Uterus (tissue), 4 donors: ENCODE measurements around the gene NR6A1. TPM values are rescaled to one million over a fixed set of nuclear protein-coding genes. Genes with fewer than 3 reads are reported as not detected.

Source experiments
- DNase-seq, 2 donors: peaks; one replicate each; pipeline ENCODE4 v3.0.0-alpha.2; 2019 to 2020
- H3K27ac ChIP-seq, 2 donors: fragments of 200-600 bp; sonication (generic); 1 replicate in 1 of 2; 2 replicates in 1 of 2; pipeline ENCODE4 v1.5.1; 2016 to 2018
- H3K27me3 ChIP-seq, 2 donors: fragments of 200-600 bp; sonication (generic); one replicate each; pipeline ENCODE4 v1.5.1; 2018 to 2019; ENCODE audit warnings: control low read depth in 1 of 2
- H3K36me3 ChIP-seq, 2 donors: fragments of 200-600 bp; sonication (generic); one replicate each; pipeline ENCODE4 v1.5.1; 2019; ENCODE audit warnings: control low read depth in 1 of 2
- H3K4me1 ChIP-seq, 2 donors: fragments of 200-600 bp; sonication (generic); one replicate each; pipeline ENCODE4 v1.5.1; 2018 to 2019; ENCODE audit warnings: control low read depth in 1 of 2
- H3K4me3 ChIP-seq, 2 donors: fragments of 200-600 bp; sonication (generic); 1 replicate in 1 of 2; 2 replicates in 1 of 2; pipeline ENCODE4 v1.5.1; 2018 to 2019; ENCODE audit warnings: mild to moderate bottlenecking in 1 of 2
- H3K9me3 ChIP-seq, 2 donors: fragments of 200-600 bp; sonication (generic); one replicate each; pipeline ENCODE4 v1.5.1; 2019; ENCODE audit warnings: control low read depth in 1 of 2
- POLR2A ChIP-seq, 2 donors: fragments of 450-650 bp; IDR thresholded peaks; one replicate each; pipeline ENCODE4 v1.6.1; 2016; ENCODE audit warnings: antibody characterized with exemption in 2 of 2, mild to moderate bottlenecking in 1 of 2, moderate library complexity in 1 of 2
- intact Hi-C: fragments of 100-400 bp; cut with DNase I; formaldehyde crosslinking; loops from one replicate; pipeline ENCODE4 v1.15.1; 2023; ENCODE audit warnings: low total_unique reads
- total RNA-seq, 4 donors: library from RNA; depleted of rRNA in 3 of 4; stranded (reverse); fragments of >200 nt in 3 of 4; gene quantifications; one replicate each; pipeline versions ENCODE4 v1.1.0 to v1.2.4, GENCODE V29; 2014 to 2023
- TF ChIP-seq, protein P1 (sequence below), 4 experiments: fragments of 200-600 bp in 2 of 4; fragments of 450-650 bp in 2 of 4; sonication (generic) in 2 of 4; IDR thresholded peaks; one replicate each; pipeline ENCODE4 v1.5.1; 2016 to 2019; ENCODE audit warnings: antibody characterized with exemption in 4 of 4, mild to moderate bottlenecking in 2 of 4, moderate library complexity in 1 of 4
- donor health status: DM: yes; HTN: yes; CAD: no.

NR6A1 gene
- total RNA-seq, 4 donors from 2014 or later = under 0.01 to 2.6 (median 1.3) TPM; not detected in 1

DNA sequence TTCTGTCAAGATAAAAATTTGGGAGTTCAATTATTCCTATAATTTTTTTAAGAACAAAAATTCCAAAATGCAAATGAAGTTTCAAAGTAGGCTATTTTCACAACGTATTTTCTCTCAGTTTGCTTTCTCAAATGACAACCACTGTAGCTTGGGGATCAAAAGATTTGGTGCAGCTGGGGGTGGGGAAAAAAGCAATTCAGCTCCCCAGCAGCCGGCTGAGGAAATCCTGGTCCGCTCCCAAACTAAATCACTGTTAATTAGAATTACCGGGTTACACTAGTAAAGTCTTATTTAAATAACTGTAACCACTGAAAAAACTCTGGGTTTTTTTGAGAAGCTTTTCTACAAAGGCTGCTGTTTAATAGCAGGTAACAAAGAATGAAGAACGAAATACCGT is 5.7 kb downstream of the NR6A1 start:
- Histone ChIP-seq H3K9me3 (no peaks in the 10 kb centered on the region), H3K27ac (no peak overlapping the region), H3K27me3 (peaks cover 10 to 12% of the 10 kb centered on the region in 2 donors), H3K4me1 (peaks cover 0 to 8% of the 10 kb centered on the region in 2 donors), H3K4me3 (no peak overlapping the region), H3K36me3 (no peaks in the 10 kb centered on the region)
- intact Hi-C loops = no loop called here
- no peak for DNase-seq
- TF ChIP-seq POLR2A (IDR thresholded peaks at IDR 0.05) = no peak
- TF ChIP-seq, protein P1, sequence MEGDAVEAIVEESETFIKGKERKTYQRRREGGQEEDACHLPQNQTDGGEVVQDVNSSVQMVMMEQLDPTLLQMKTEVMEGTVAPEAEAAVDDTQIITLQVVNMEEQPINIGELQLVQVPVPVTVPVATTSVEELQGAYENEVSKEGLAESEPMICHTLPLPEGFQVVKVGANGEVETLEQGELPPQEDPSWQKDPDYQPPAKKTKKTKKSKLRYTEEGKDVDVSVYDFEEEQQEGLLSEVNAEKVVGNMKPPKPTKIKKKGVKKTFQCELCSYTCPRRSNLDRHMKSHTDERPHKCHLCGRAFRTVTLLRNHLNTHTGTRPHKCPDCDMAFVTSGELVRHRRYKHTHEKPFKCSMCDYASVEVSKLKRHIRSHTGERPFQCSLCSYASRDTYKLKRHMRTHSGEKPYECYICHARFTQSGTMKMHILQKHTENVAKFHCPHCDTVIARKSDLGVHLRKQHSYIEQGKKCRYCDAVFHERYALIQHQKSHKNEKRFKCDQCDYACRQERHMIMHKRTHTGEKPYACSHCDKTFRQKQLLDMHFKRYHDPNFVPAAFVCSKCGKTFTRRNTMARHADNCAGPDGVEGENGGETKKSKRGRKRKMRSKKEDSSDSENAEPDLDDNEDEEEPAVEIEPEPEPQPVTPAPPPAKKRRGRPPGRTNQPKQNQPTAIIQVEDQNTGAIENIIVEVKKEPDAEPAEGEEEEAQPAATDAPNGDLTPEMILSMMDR (IDR thresholded peaks at IDR 0.05) = no peak

DNA sequence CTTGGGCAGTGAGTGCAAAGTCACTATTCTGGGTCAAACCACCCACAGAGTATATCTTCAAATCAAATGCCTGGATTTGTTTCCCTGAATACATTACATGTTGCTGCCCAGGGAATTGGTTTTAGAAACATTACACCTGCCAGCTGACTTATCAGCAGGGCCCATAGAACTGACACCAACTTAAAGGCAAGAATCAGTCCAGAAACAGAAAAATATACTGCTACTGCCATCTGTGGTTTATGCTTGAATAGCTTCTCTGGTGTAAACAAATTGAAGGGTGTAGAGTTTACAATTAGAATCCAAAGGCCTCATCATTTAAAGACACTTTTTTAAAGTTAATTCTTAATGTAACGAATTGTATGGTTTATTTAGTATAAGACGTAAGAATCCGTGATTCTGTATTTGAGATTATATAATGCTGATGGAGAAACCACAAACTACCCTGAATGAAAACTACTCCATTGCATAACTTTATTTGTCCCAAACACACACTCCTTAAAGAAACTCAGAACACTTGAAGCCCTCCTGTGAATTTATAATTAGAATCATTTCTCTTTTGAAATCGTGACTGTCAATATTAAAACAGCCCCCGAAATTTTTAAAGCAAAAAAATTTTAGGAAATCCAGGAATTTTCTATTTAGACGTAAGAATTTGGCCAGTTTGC is 6.2 kb downstream of the NR6A1 start:
- intact Hi-C loops = no loop called here
- H3K9me3 ChIP-seq = no peaks in the 10 kb centered on the region
- peaks cover 0 to 2% of the 10 kb centered on the region in 2 donors for H3K4me1 ChIP-seq
- H3K4me3 ChIP-seq = no peak overlapping the region
- peaks cover 10 to 12% of the 10 kb centered on the region in 2 donors for H3K27me3 ChIP-seq
- TF ChIP-seq POLR2A (IDR thresholded peaks at IDR 0.05) = no peak
- TF ChIP-seq, protein P1 (IDR thresholded peaks at IDR 0.05) = no peak
- no peak for DNase-seq
- no peak overlapping the region for H3K27ac ChIP-seq
- no peaks in the 10 kb centered on the region for H3K36me3 ChIP-seq

DNA sequence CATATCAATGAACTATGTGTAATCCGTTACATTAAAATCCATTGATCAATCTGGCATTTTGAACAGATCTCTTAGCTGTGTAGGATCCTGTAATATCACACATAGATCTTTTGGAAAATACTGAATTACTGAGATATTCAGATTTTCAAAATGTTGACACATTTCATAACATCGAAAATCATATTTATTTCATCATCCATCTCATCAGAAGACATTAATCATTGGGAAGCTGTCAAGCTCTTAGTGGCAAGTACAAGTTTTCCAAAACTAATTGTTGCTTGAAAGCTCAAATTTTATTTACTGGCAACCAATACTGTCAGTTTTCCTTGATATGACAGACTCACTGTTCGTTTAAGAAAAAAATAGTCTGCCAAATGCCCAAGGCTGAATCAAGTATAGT is 8.5 kb downstream of the NR6A1 start:
- peaks cover 3 to 14% of the 10 kb centered on the region in 2 donors for H3K27me3 ChIP-seq
- H3K4me1 ChIP-seq = no peaks in the 10 kb centered on the region
- no peaks in the 10 kb centered on the region for H3K9me3 ChIP-seq
- TF ChIP-seq POLR2A (IDR thresholded peaks at IDR 0.05) = no peak
- TF ChIP-seq, protein P1 (IDR thresholded peaks at IDR 0.05) = no peak
- intact Hi-C loops = no loop called here
- no peak for DNase-seq
- H3K36me3 ChIP-seq = no peaks in the 10 kb centered on the region
- H3K4me3 ChIP-seq = no peak overlapping the region
- no peak overlapping the region for H3K27ac ChIP-seq

DNA sequence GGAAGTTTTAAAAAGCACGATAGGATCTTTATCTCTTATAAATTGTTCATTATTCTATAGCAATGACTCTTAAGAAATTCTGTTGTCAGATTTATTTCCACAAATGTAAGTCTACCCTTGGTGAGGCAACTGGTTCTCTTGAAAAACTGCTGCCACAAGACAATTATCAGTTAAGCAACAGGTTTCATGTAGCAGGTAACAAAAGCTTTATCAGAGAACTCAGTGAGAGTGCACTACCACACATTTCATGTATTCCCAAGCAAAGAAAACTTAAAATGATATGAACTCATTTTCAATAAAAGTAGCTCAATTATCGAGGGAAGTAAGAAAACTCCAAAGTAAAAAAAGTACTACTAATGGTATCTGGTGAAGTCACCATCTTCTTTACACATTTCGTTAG is 9.4 kb downstream of the NR6A1 start:
- intact Hi-C loops = no loop called here
- TF ChIP-seq POLR2A (IDR thresholded peaks at IDR 0.05) = no peak
- TF ChIP-seq, protein P1 (IDR thresholded peaks at IDR 0.05) = no peak
- no peak for DNase-seq
- Histone ChIP-seq H3K4me3 (no peak overlapping the region), H3K4me1 (no peaks in the 10 kb centered on the region), H3K27me3 (peaks cover 3 to 23% of the 10 kb centered on the region in 2 donors), H3K36me3 (no peaks in the 10 kb centered on the region), H3K27ac (no peak overlapping the region), H3K9me3 (no peaks in the 10 kb centered on the region)

DNA sequence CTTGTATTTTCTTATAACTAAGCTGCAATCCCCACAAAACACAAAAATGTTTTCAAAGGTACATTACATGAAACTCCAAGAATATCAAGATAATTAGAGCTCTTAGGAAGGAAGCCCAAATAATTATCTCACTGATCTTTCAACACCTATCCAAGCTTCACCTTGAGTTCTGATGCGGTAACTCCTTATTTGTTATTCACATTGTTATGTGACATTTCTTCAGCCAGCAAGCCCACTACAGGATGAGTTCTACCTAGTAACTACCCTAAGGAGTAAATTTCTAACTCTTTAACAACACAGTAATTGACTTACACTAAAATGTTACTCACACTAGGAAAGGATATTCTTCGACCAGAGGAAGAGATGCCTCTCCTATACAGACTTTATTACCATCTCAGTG is 9.9 kb downstream of the NR6A1 start:
- intact Hi-C loops = no loop called here

More for the DNA sequence above, 9.9 kb downstream of the NR6A1 start:
- no peaks in the 10 kb centered on the region for H3K4me1 ChIP-seq
- DNase-seq = no peak
- H3K4me3 ChIP-seq = no peak overlapping the region
- H3K27ac ChIP-seq = no peak overlapping the region
- H3K36me3 ChIP-seq = no peaks in the 10 kb centered on the region
- H3K9me3 ChIP-seq = no peaks in the 10 kb centered on the region
- H3K27me3 ChIP-seq = peaks cover 3 to 22% of the 10 kb centered on the region in 2 donors
- TF ChIP-seq POLR2A (IDR thresholded peaks at IDR 0.05) = no peak
- TF ChIP-seq, protein P1 (IDR thresholded peaks at IDR 0.05) = no peak
